Measurements from ENCODE around the gene KRTAP8-1.

The KRTAP8-1 gene

DNA sequence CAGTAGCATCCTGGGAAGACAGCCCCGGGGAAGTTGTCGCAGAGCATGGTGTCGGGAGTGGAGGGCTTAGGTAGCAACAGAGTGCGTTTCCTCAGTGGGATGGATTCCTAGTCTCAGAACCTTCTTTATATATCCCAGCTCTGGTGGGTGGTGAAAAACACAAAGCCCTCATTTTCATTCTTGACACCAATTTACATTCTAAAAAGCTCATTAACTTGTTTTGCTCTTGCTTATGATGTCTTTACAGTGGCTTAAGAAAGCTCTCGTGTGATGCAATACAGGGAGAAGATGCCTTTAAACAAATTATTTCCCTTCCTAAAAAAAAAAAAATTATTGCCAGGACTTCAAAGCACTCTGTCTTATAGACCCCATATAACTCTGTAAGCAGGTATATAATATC lies at the start of gene KRTAP8-1:
TSS of gene KRTAP8-1 (minus strand) at position 101 of the 400 bp plus-strand sequence. CDS start at position 47, 54 bp downstream.
- no peak for DNase-seq

DNA sequence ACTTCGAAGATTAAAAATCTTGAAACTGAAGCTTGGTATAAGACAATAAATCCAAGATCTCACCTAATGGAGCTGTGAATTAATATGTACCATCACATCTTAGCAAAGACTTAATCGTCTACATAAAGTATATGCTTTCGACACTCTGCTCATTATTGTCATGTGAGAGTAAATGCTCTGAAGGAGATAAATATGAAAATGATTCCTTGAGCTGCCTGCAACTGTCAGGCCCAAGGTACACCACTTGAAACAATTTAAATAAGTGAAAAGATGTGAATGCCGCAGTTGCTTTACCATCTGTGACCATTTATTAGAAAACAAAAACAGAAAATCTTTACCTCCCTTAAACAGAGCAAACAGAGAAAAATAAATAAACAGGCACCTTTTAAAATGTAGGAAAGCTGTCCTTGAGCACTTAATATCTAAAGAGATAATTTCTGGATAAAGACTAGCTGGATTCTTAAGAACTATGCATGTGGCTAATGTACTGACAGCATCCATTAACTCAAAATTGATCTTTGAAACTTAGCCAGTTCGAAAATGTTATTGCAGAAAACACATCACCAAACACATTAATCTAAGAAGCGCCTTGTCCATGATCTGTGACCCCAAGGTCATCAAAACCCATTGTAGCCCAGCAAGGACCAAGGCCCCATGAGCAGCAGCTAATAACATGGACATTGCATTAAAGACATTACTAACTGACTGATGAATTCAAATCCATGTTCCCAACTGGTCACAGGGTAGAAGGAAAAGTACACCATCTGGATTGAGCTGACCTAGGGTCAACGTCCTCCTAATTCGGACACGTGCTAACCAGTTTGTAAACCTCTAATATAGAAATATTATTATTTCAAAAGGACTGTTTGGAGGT lies 34.8 kb upstream of the KRTAP8-1 start:
- no peak for DNase-seq

DNA sequence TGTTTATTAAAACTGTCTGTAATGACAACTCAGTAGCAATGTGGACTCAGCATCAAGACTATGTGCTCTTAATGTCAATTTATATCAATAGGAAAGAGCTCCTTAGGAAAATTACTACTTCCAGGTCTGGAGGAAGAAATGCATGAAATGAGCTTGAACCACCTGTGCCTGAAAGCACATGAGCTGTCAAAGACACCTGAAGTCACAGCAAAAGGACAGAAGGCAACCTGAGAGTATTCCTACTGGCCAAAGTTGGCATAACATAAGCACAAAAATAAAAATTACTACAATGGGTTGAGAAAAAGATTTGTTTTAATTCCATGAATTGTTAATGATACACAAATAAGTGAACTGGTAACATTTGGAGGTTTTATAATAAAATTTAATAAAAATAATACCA lies 29.9 kb upstream of the KRTAP8-1 start:
- DNase-seq = no peak

DNA sequence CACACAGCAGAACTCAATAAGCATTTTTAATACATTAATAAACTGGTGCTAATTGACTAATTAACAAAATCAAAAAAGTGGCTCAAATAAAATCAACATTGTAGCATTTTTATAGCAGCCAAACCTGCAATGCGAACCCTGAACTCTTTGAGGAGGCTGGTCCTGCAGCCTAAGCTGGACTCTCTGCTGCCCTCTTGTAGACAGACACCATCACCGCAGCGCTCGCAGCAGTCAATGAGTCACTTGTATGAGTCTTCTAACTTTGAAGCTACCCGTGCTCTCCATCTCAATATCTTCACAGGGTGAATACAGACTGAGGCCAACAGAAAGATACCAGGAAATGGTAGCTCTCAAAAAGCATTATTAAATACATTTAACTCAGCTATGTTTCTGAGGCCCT lies 26.2 kb upstream of the KRTAP8-1 start:
- no peak for DNase-seq

GRCh38 chr21:30838536-30838935 lies 25.5 kb upstream of the KRTAP8-1 start:
- no peak for DNase-seq

GRCh38 chr21:30831194-30831765 lies 18.2 kb upstream of the KRTAP8-1 start:
- no peak for DNase-seq

- no peak for DNase-seq
Observed at GRCh38 chr21:30829659-30830058, 16.6 kb upstream of the KRTAP8-1 start, which contains the start of gene KRTAP7-1. KRTAP7-1 (minus strand) TSS chr21:30829759; CDS start chr21:30829698, 61 bp downstream.

DNA sequence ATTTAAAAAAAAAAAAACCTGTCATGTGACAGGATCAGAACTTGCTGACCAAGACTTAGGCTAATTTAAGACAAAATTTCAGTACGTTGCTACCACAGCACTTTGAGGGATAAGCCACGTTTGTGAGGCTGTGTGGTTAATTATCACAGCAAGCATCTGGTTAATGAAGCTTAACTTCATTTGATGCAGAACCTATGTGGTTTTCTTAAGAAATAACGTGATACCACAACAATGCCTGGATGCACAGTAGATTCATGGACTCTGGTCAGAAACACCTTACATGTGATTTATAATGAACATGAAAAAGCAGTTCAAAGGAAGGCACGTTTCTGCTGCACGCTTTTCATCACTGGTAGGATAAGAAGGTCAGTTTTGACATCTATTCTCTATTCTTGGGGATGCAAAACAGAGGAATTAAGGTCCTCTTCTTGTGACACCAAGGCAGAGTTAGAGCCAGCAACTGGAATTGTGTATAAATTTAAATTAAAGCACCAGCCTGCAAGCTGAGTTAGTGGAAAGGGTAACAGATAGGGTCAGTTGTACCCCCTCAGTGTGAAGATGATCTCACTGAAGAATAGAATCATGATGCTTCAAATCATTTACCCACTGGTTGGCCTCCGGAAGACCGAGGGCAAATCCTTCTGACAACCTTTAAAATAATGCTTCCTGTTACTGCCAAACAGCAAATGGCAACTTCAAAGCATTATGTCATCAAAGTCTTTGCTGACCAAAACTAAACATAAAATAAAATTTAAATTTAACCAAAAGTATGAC lies 6.0 kb upstream of the KRTAP8-1 start:
- no peak for DNase-seq

DNA sequence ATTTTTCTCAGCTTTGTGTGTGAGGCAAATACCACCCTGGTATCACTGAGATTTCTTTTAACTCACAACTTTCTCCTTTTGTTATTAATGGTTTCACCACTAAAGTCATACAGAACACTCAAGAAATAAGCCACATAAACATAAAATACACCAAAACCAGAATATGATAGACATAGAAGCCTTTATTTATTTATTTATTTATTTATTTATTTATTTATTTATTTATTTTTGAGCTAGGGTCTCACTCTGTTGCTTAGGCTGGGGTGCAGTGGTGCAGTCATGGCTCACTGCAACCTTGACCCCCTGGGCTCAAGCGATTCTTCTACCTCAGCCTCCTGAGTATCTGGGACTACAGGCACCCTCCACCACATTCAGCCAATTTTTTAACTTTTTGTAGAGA lies 12.5 kb downstream of the KRTAP8-1 start:
- no peak for DNase-seq

GRCh38 chr21:30793581-30794314 lies 19.3 kb downstream of the KRTAP8-1 start:
- DNase-seq = no peak

GRCh38 chr21:30779249-30779648 lies 33.8 kb downstream of the KRTAP8-1 start:
- no peak for DNase-seq

DNA sequence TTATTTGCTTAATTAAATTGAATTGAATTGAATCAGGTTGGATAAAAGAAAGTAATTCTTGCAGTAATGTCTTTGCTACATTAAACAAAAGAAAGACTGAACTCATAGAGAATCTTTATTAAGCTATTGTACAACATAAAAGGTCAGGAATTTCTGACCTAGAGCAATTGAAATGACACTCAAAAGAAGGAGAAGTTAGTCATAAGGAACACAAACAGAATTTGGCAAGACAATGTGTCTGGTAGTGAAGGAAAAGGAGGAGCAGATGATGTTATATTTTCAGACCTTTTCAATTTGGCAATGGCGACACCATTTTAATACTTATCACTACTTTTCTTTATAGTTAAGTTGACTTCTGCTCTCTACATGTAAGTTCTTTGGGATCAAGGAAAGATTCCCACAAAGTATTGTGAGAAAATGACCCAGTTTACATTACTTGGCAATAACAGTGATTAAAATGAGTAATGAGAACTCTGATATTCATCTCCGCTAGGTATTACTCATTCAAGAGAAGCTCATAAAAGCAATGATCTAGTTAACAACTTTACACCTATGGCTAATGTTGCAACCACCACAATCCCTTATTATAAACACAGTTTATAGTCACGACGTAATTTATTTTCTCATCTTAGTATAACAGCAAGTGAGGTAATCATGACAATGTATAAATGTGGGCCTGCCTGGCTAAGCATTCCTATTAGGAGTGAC lies 43.2 kb downstream of the KRTAP8-1 start:
- DNase-seq = no peak
